CD4-positive, alpha-beta T cell treated with Interleukin-21 for 1 hour (primary cell): ENCODE measurements around the gene SLC6A12.
"Not testable (repeated sequence)": the region's sequence is repeated elsewhere in the genome, so short reads cannot be mapped to it uniquely, and the experiment has no call there.

Experiments used
- DNase-seq: peaks from one replicate; pipeline ENCODE4 v3.0.0-alpha.2; 2020

Gene SLC6A12

GRCh38 chr12:214003-214741 lies at the start of gene SLC6A12:
SLC6A12 (minus strand) TSS chr12:214157; CDS start chr12:209986, 4,171 bp downstream.
- DNase-seq: no peak

GRCh38 chr12:263574-263973 lies 49.6 kb upstream of the SLC6A12 start:
- DNase-seq: no peak

- DNase-seq: no peak
Observed at GRCh38 chr12:262817-263216, 48.9 kb upstream of the SLC6A12 start, which contains the start of gene SLC6A13. SLC6A13 (minus strand) TSS chr12:262836; CDS start chr12:260052, 2,784 bp downstream.

- DNase-seq: no peak
Observed at GRCh38 chr12:262113-262512, 48.2 kb upstream of the SLC6A12 start.

- DNase-seq: no peak
Observed at GRCh38 chr12:257521-258321, 43.8 kb upstream of the SLC6A12 start.

GRCh38 chr12:256958-257357 lies 43.0 kb upstream of the SLC6A12 start:
- DNase-seq: no peak

GRCh38 chr12:256225-256624 lies 42.3 kb upstream of the SLC6A12 start:
- no peak for DNase-seq

- DNase-seq: no peak
Observed at GRCh38 chr12:254912-255311, 41.0 kb upstream of the SLC6A12 start.

- DNase-seq: no peak
Observed at GRCh38 chr12:254039-254438, 40.1 kb upstream of the SLC6A12 start.

- DNase-seq: no peak
Observed at GRCh38 chr12:253116-253831, 39.3 kb upstream of the SLC6A12 start.

- DNase-seq: no peak
Observed at GRCh38 chr12:252636-253035, 38.7 kb upstream of the SLC6A12 start.

GRCh38 chr12:247271-247670 lies 33.3 kb upstream of the SLC6A12 start:
- DNase-seq: no peak

- no peak for DNase-seq
Observed at GRCh38 chr12:243381-243780, 29.4 kb upstream of the SLC6A12 start.

GRCh38 chr12:242496-242895 lies 28.5 kb upstream of the SLC6A12 start:
- DNase-seq: no peak

GRCh38 chr12:241266-241665 lies 27.3 kb upstream of the SLC6A12 start:
- DNase-seq: no peak

- no peak for DNase-seq
Observed at GRCh38 chr12:240566-240965, 26.6 kb upstream of the SLC6A12 start.

- no peak for DNase-seq
Observed at GRCh38 chr12:238736-239398, 24.9 kb upstream of the SLC6A12 start.

- no peak for DNase-seq
Observed at GRCh38 chr12:238116-238515, 24.2 kb upstream of the SLC6A12 start.

- DNase-seq: no peak
Observed at GRCh38 chr12:237026-237815, 23.3 kb upstream of the SLC6A12 start.

GRCh38 chr12:236445-236844 lies 22.5 kb upstream of the SLC6A12 start:
- no peak for DNase-seq

GRCh38 chr12:235967-236366 lies 22.0 kb upstream of the SLC6A12 start:
- DNase-seq: not testable (repeated sequence)

- DNase-seq: no peak
Observed at GRCh38 chr12:234891-235415, 21.0 kb upstream of the SLC6A12 start.
